NB4 (cell line): Measurements from ENCODE around the gene OR9A2.

ENCODE experiments used
- DNase-seq: peaks from one replicate; pipeline ENCODE4 v3.0.0; 2010; ENCODE audit warnings: low read depth
- H3K4me3 ChIP-seq: one replicate; pipeline ENCODE4 v1.5.1; 2011; ENCODE audit warnings: mild to moderate bottlenecking, low read depth, low read length, moderate library complexity
- CTCF ChIP-seq: IDR thresholded peaks from one replicate; pipeline ENCODE4 v1.5.1; 2012; ENCODE audit warnings: low read depth, low read length
- MYC ChIP-seq: IDR thresholded peaks from 2 replicates; pipeline ENCODE4 v1.6.1; 2011; ENCODE audit warnings: low read depth, low read length
- POLR2A ChIP-seq: IDR thresholded peaks from 2 replicates; pipeline ENCODE4 v1.6.1; 2011; ENCODE audit warnings: mild to moderate bottlenecking; ENCODE audit not compliant: insufficient read length; ENCODE audit errors: extremely low read depth
- TF ChIP-seq, protein P1 (sequence below): IDR thresholded peaks from 2 replicates; pipeline ENCODE4 v1.6.1; 2011; ENCODE audit warnings: low read depth, low read length

Gene OR9A2

DNA sequence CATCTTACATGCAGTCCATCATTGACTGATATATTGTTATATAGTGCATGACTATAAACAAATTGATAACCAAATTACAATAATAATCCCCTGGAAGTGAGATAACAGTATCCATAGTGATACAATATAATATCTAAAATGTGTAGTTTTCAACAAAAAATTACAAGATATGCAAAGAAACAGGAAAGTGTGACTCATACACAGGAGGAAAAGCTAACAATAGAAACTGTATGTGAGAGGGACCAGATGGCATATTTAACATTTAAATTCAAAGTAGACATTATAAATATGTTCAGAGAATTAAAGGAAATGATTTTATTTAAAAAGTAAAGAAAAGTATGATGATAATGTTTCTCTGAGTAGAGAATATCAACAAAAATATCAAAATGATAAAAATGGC, 8.0 kb downstream of the OR9A2 start:
- no peak for DNase-seq
- no peak overlapping the region for H3K4me3 ChIP-seq
- TF ChIP-seq CTCF = no peak
- no peak for TF ChIP-seq POLR2A
- TF ChIP-seq MYC = no peak
- TF ChIP-seq, protein P1, sequence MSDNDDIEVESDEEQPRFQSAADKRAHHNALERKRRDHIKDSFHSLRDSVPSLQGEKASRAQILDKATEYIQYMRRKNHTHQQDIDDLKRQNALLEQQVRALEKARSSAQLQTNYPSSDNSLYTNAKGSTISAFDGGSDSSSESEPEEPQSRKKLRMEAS = no peak

- no peak for TF ChIP-seq CTCF
- TF ChIP-seq, protein P1 = no peak
- TF ChIP-seq POLR2A = no peak
- no peak for TF ChIP-seq MYC
- DNase-seq = no peak
Observed at GRCh38 chr7:143016996-143017395, 9.9 kb downstream of the OR9A2 start.

DNA sequence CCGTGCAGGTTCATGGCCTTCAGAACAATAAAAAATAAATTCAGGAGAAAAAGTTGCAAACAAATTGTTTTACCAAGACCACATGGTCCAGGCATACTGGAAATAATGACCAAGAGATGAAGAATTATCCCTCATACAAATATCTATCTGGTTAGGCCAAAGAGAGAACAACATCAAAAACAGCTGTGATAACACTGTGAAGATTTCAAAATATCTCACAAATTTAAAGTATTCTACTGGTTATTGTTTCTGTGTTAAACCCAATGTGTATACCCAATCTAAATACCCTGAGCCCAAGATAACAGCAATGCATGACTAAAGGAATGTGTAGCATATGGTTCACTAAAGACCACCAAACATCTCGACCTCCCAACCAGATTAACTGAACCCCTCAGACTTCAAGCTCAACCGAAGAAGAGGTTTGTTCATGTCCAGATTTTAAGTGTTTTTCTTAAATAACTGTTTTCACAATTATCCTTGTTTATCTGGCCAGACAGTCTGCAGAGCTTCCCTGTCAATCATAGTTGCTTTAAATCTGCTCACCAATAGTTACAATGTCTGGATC, 10.9 kb downstream of the OR9A2 start:
- DNase-seq = no peak
- no peak for TF ChIP-seq CTCF
- no peak for TF ChIP-seq POLR2A
- TF ChIP-seq, protein P1 = no peak
- TF ChIP-seq MYC = no peak
- no peak overlapping the region for H3K4me3 ChIP-seq

More at GRCh38 chr7:143016996-143017395, 9.9 kb downstream of the OR9A2 start:
- no peak overlapping the region for H3K4me3 ChIP-seq

- DNase-seq = no peak
- TF ChIP-seq CTCF (no peak), MYC (no peak), POLR2A (no peak)
- TF ChIP-seq, protein P1 = no peak
- H3K4me3 ChIP-seq = no peak overlapping the region
Observed at GRCh38 chr7:143015084-143015483, 11.8 kb downstream of the OR9A2 start.

GRCh38 chr7:143013893-143014292, 13.0 kb downstream of the OR9A2 start:
- DNase-seq = no peak
- TF ChIP-seq CTCF (no peak), POLR2A (no peak), MYC (no peak)
- TF ChIP-seq, protein P1 = no peak
- H3K4me3 ChIP-seq = no peak overlapping the region

- no peak for DNase-seq
- no peak overlapping the region for H3K4me3 ChIP-seq
- TF ChIP-seq, protein P1 = no peak
- TF ChIP-seq MYC (no peak), POLR2A (no peak)
Observed at GRCh38 chr7:143013473-143013872, 13.5 kb downstream of the OR9A2 start.
